Uterus (tissue), 4 donors: Measurements from ENCODE around the gene LMX1A. TPM values are rescaled to one million over a fixed set of nuclear protein-coding genes. Genes with fewer than 3 reads are reported as not detected.

Source experiments
- DNase-seq, 2 donors: peaks; one replicate each; pipeline ENCODE4 v3.0.0-alpha.2; 2019 to 2020
- H3K27ac ChIP-seq, 2 donors: fragments of 200-600 bp; sonication (generic); 1 replicate in 1 of 2; 2 replicates in 1 of 2; pipeline ENCODE4 v1.5.1; 2016 to 2018
- H3K27me3 ChIP-seq, 2 donors: fragments of 200-600 bp; sonication (generic); one replicate each; pipeline ENCODE4 v1.5.1; 2018 to 2019; ENCODE audit warnings: control low read depth in 1 of 2
- H3K36me3 ChIP-seq, 2 donors: fragments of 200-600 bp; sonication (generic); one replicate each; pipeline ENCODE4 v1.5.1; 2019; ENCODE audit warnings: control low read depth in 1 of 2
- H3K4me1 ChIP-seq, 2 donors: fragments of 200-600 bp; sonication (generic); one replicate each; pipeline ENCODE4 v1.5.1; 2018 to 2019; ENCODE audit warnings: control low read depth in 1 of 2
- H3K4me3 ChIP-seq, 2 donors: fragments of 200-600 bp; sonication (generic); 1 replicate in 1 of 2; 2 replicates in 1 of 2; pipeline ENCODE4 v1.5.1; 2018 to 2019; ENCODE audit warnings: mild to moderate bottlenecking in 1 of 2
- H3K9me3 ChIP-seq, 2 donors: fragments of 200-600 bp; sonication (generic); one replicate each; pipeline ENCODE4 v1.5.1; 2019; ENCODE audit warnings: control low read depth in 1 of 2
- POLR2A ChIP-seq, 2 donors: fragments of 450-650 bp; IDR thresholded peaks; one replicate each; pipeline ENCODE4 v1.6.1; 2016; ENCODE audit warnings: antibody characterized with exemption in 2 of 2, mild to moderate bottlenecking in 1 of 2, moderate library complexity in 1 of 2
- intact Hi-C: fragments of 100-400 bp; cut with DNase I; formaldehyde crosslinking; loops from one replicate; pipeline ENCODE4 v1.15.1; 2023; ENCODE audit warnings: low total_unique reads
- total RNA-seq, 4 donors: library from RNA; depleted of rRNA in 3 of 4; stranded (reverse); fragments of >200 nt in 3 of 4; gene quantifications; one replicate each; pipeline versions ENCODE4 v1.1.0 to v1.2.4, GENCODE V29; 2014 to 2023
- TF ChIP-seq, protein P1 (sequence below), 4 experiments: fragments of 200-600 bp in 2 of 4; fragments of 450-650 bp in 2 of 4; sonication (generic) in 2 of 4; IDR thresholded peaks; one replicate each; pipeline ENCODE4 v1.5.1; 2016 to 2019; ENCODE audit warnings: antibody characterized with exemption in 4 of 4, mild to moderate bottlenecking in 2 of 4, moderate library complexity in 1 of 4
- donor health status: DM: yes; HTN: yes; CAD: no.

The LMX1A gene
- total RNA-seq, 4 donors from 2014 or later: 0.41 TPM; not detected in 3

DNA sequence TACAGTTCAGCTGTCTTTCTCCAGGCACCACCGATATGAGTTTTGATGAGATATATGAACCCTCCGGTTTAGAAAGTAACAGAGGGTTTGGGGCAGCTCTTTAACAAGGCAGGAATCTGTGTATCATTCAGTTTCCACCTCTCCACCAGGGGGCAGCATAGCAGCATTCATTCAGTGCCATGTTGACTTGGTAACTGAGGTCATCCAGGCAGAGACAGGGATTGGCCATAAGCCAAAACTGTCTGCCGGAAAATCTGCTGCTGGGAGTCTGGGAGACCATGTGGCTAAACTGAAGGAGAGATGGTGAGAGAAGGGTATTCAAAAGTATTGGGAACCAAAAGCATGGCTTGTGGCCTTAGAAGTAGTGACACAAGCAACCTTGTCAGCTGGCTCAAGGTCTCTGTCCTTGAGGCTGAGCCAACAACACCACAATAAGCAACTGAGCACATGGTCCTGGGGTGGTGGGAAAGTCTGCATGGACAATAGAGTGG is 98.5 kb downstream of the LMX1A start:
- intact Hi-C loops: no loop called here
- H3K4me3 ChIP-seq: no peak overlapping the region
- H3K27me3 ChIP-seq: peaks cover 0 to 4% of the 10 kb centered on the region in 2 donors
- peak; percentile 28 to 30 for DNase-seq
- no peaks in the 10 kb centered on the region for H3K4me1 ChIP-seq
- TF ChIP-seq, protein P1, sequence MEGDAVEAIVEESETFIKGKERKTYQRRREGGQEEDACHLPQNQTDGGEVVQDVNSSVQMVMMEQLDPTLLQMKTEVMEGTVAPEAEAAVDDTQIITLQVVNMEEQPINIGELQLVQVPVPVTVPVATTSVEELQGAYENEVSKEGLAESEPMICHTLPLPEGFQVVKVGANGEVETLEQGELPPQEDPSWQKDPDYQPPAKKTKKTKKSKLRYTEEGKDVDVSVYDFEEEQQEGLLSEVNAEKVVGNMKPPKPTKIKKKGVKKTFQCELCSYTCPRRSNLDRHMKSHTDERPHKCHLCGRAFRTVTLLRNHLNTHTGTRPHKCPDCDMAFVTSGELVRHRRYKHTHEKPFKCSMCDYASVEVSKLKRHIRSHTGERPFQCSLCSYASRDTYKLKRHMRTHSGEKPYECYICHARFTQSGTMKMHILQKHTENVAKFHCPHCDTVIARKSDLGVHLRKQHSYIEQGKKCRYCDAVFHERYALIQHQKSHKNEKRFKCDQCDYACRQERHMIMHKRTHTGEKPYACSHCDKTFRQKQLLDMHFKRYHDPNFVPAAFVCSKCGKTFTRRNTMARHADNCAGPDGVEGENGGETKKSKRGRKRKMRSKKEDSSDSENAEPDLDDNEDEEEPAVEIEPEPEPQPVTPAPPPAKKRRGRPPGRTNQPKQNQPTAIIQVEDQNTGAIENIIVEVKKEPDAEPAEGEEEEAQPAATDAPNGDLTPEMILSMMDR (IDR thresholded peaks at IDR 0.05): peak in 3 of 4 experiments; percentile 26 to 39 (median 31)
- TF ChIP-seq POLR2A (IDR thresholded peaks at IDR 0.05): no peak
- H3K27ac ChIP-seq: no peak overlapping the region
- no peaks in the 10 kb centered on the region for H3K9me3 ChIP-seq
- no peaks in the 10 kb centered on the region for H3K36me3 ChIP-seq

DNA sequence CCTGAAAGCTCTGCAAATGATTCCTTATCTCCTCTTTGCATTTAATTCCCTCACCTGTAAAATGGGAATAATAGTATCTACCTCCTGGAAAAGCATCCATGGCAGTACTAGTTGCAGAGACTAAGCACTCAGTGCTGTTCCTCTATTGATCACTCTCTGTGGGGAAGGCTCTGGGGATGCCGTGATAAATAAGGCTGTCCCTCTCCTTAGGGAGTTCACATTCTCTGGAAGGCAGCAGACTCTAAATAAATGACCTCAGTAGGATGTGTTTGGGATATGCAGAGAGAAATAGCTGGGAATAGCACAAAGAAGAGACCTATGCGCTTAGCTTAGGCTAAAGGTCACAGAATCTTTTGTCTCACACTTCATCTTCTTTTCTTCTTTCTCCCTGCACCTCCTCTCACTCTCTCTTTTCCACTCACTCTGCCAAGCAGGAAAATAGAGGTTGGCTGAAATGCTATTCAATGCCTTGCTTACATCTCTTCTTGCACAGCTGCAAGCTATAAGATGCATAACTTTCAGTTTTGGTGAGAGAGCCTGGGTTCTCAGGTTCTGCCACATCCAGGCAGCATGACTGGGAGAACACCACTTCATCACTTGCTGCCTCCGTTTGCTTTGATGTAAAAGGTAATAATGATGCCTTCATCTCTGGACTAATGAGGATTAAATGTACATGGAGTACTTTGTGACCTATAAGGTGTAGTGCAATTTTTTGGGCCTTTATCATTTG is 101.5 kb downstream of the LMX1A start:
- no peak for DNase-seq
- H3K9me3 ChIP-seq: no peaks in the 10 kb centered on the region
- H3K27ac ChIP-seq: no peak overlapping the region
- H3K36me3 ChIP-seq: no peaks in the 10 kb centered on the region
- no peaks in the 10 kb centered on the region for H3K4me1 ChIP-seq
- intact Hi-C loops: no loop called here
- peaks cover 0 to 4% of the 10 kb centered on the region in 2 donors for H3K27me3 ChIP-seq
- no peak for TF ChIP-seq POLR2A (IDR thresholded peaks at IDR 0.05)
- TF ChIP-seq, protein P1 (IDR thresholded peaks at IDR 0.05): no peak
- no peak overlapping the region for H3K4me3 ChIP-seq

- DNase-seq: no peak
- H3K36me3 ChIP-seq: no peaks in the 10 kb centered on the region
- no peaks in the 10 kb centered on the region for H3K9me3 ChIP-seq
- H3K4me1 ChIP-seq: no peaks in the 10 kb centered on the region
- TF ChIP-seq, protein P1 (IDR thresholded peaks at IDR 0.05): no peak
- no peak for TF ChIP-seq POLR2A (IDR thresholded peaks at IDR 0.05)
- H3K27me3 ChIP-seq: peaks cover 0 to 4% of the 10 kb centered on the region in 2 donors
- no peak overlapping the region for H3K27ac ChIP-seq
- H3K4me3 ChIP-seq: no peak overlapping the region
- intact Hi-C loops: no loop called here
Measured at GRCh38 chr1:165254376-165254775, 102.1 kb downstream of the LMX1A start.

GRCh38 chr1:165253818-165254254 is 102.7 kb downstream of the LMX1A start:
- Histone ChIP-seq H3K36me3 (no peaks in the 10 kb centered on the region), H3K27ac (no peak overlapping the region), H3K4me3 (no peak overlapping the region), H3K4me1 (no peaks in the 10 kb centered on the region), H3K9me3 (no peaks in the 10 kb centered on the region), H3K27me3 (peaks cover 0 to 4% of the 10 kb centered on the region in 2 donors)
- no peak for TF ChIP-seq POLR2A (IDR thresholded peaks at IDR 0.05)
- TF ChIP-seq, protein P1 (IDR thresholded peaks at IDR 0.05): no peak
- intact Hi-C loops: no loop called here
- no peak for DNase-seq

DNA sequence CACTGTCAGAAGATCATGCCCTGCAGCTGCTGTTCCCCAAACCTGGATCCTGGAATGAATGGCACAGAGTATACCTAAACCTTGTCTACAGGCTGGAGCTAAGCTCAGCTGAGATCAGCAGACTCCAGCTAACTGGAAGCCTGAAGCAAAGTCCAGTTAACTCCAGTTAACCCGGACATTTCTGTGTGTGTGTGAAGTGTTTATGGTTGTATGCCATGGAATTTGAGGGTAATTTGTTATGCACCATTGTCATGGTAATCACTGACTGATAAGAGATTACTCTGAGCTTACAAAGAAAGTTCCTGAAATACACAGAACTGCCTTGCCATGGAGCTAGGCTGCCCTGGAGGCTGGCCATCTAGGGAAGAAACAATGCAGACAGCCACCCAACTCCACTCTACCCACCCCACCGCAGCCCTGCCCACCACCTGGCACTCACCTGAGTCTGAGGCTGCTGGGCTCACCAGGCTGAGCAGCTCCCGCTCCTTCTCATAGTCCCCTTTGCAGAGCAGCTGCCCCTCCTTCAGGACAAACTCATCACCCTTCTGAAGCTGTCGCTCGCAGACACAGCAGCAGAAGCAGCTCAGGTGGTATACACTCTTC is 107.4 kb downstream of the LMX1A start:
- Histone ChIP-seq H3K27me3 (peaks cover 0 to 4% of the 10 kb centered on the region in 2 donors), H3K4me3 (no peak overlapping the region), H3K36me3 (no peaks in the 10 kb centered on the region), H3K27ac (no peak overlapping the region), H3K4me1 (no peaks in the 10 kb centered on the region), H3K9me3 (no peaks in the 10 kb centered on the region)
- TF ChIP-seq, protein P1 (IDR thresholded peaks at IDR 0.05): no peak
- TF ChIP-seq POLR2A (IDR thresholded peaks at IDR 0.05): no peak
- intact Hi-C loops: no loop called here
- no peak for DNase-seq
